ENCODE measurements around the gene NAGPA. TPM values are rescaled to one million over a fixed set of nuclear protein-coding genes. Genes with fewer than 3 reads are reported as not detected.
A peak's percentile ranks its signal among the peaks of the same experiment; 100 is the strongest.

The NAGPA gene
- total RNA-seq, 1 donor from 2014 or later: 11.6 TPM

DNA sequence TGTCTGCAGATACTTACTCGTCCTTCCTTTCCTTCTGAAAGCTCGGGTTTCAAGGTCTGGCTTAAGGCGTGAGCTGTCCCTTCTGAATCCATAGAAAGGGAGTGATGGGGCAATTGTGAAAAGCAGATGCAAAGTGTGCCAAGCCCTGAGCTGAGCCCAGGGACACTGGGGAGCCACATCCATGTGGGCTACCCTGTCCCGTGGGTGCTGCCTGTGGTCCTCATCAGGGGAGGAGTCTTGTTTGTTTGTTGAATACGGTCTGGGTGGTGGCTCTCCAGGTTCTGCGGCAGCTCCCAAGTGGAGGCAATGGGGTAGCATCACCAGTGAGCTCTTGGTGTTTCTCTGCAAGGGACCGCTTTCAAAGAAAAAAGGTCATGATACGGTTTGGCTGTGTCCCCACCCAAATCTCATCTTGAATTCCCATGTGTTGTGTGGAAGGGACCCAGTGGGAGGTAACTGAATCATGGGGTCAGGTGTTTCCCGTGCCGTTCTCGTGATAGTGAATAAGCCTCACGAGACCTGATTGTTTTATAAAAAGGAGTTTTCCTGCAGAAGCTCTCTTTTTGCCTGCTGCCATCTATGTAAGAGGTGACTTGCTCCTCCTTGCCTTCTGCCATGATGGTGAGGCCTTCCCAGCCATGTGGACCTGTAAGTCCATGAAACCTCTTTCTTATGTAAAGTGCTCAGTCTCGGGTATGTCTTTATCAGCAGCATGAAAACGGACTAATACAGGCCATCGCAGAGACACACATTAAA lies 36.9 kb upstream of the NAGPA start:
- H3K9me3 Mint-ChIP-seq: no peaks in the 10 kb centered on the region
- H3K4me1 Mint-ChIP-seq (ENCODE audit: low read depth): peaks cover 24% of the 10 kb centered on the region
- H3K27ac Mint-ChIP-seq: peak overlapping the region; percentile 97
- H3K4me3 Mint-ChIP-seq: peak overlapping the region; percentile 93
- no peak for DNase-seq (ENCODE audit: low spot score)
- H3K36me3 Mint-ChIP-seq (ENCODE audit: low read depth): peaks cover 4% of the 10 kb centered on the region
- intact Hi-C loops (cut with micrococcal nuclease): loop anchor here (1.0 to 5.0 kb wide), 6 partner anchors 22 to 303 kb away; partner anchors contain the start of genes EEF2KMT, GLYR1, ROGDI and UBN1
- H3K27me3 Mint-ChIP-seq (ENCODE audit: insufficient read depth): peaks cover 6% of the 10 kb centered on the region

DNA sequence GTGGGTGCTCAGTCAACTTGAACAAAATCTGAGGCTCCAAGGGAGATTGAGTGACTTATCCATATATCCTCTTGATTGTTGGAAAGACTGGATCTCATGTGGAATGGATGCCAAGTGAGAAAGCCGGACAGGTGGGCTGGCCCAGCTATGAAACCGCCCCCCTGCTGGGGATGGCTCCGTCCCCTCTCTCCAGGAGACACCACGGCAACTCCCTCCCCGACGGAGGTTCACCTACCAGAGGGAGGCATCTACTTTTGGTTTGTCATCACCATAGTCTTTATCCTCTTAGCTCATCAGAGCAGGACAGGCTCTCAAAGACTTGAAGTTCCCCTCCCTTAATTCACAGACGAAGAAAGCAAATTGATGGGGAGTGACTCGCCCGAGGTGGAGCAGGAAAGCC lies 36.1 kb upstream of the NAGPA start:
- Mint-ChIP-seq H3K9me3 (no peaks in the 10 kb centered on the region), H3K4me3 (peak overlapping the region; percentile 22), H3K4me1 (ENCODE audit: low read depth) (peaks cover 24% of the 10 kb centered on the region), H3K27ac (no peak overlapping the region), H3K27me3 (ENCODE audit: insufficient read depth) (peaks cover 6% of the 10 kb centered on the region), H3K36me3 (ENCODE audit: low read depth) (peaks cover 4% of the 10 kb centered on the region)
- DNase-seq (ENCODE audit: low spot score): no peak
- intact Hi-C loops (cut with micrococcal nuclease): loop anchor here (2.0 to 5.0 kb wide), 3 partner anchors 223 to 303 kb away; partner anchors contain the start of genes GLYR1, ROGDI, UBN1 and ZNF500

GRCh38 chr16:5069048-5069447 lies 35.3 kb upstream of the NAGPA start:
- Mint-ChIP-seq H3K4me1 (ENCODE audit: low read depth) (peaks cover 24% of the 10 kb centered on the region), H3K27ac (no peak overlapping the region), H3K27me3 (ENCODE audit: insufficient read depth) (peaks cover 6% of the 10 kb centered on the region), H3K9me3 (no peaks in the 10 kb centered on the region), H3K36me3 (ENCODE audit: low read depth) (peaks cover 2% of the 10 kb centered on the region), H3K4me3 (no peak overlapping the region)
- intact Hi-C loops (cut with micrococcal nuclease): no loop called here
- no peak for DNase-seq (ENCODE audit: low spot score)

GRCh38 chr16:5066511-5066910 lies 32.8 kb upstream of the NAGPA start:
- no peaks in the 10 kb centered on the region for H3K36me3 Mint-ChIP-seq (ENCODE audit: low read depth)
- H3K4me3 Mint-ChIP-seq: no peak overlapping the region
- intact Hi-C loops (cut with micrococcal nuclease): no loop called here
- H3K27me3 Mint-ChIP-seq (ENCODE audit: insufficient read depth): peaks cover 6% of the 10 kb centered on the region
- no peak for DNase-seq (ENCODE audit: low spot score)
- no peaks in the 10 kb centered on the region for H3K9me3 Mint-ChIP-seq
- peaks cover 8% of the 10 kb centered on the region for H3K4me1 Mint-ChIP-seq (ENCODE audit: low read depth)
- H3K27ac Mint-ChIP-seq: no peak overlapping the region

GRCh38 chr16:5065813-5066212 lies 32.1 kb upstream of the NAGPA start, which contains the start of gene C16orf89:
Gene C16orf89, minus strand, starts transcription at chr16:5065956. Its CDS starts 48 bp downstream, at chr16:5065908.
- no peaks in the 10 kb centered on the region for H3K9me3 Mint-ChIP-seq
- no peak within 1 kb of the TSS for H3K4me3 Mint-ChIP-seq
- no peak for DNase-seq (ENCODE audit: low spot score)
- intact Hi-C loops (cut with micrococcal nuclease): no loop called here
- no peak within 1 kb of the TSS for H3K27ac Mint-ChIP-seq
- H3K4me1 Mint-ChIP-seq (ENCODE audit: low read depth): peaks cover under 1% of the 10 kb centered on the region
- H3K27me3 Mint-ChIP-seq (ENCODE audit: insufficient read depth): peaks cover 4% of the 10 kb centered on the region
- H3K36me3 Mint-ChIP-seq (ENCODE audit: low read depth): no peaks in the 10 kb centered on the region

DNA sequence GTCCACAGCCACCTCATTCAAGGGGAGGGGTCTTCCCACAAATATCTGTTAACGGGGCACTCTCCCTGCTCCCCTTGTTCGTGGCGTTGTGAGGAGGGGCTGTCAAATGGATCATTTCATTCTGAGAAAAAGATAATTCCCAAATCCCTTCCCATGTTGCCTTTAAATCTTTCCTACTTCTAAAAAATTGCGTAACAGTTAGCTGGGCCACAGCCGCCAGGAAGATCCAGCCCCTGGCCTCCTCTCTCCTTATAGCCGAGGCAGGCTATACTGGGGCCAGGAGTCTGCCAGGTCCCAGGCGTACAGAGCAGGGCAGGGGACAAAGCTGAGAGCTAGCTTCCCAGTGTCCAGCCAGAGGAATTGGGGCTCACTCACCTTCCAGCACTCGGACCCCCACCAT lies 31.6 kb upstream of the NAGPA start:
- no peaks in the 10 kb centered on the region for H3K4me1 Mint-ChIP-seq (ENCODE audit: low read depth)
- DNase-seq (ENCODE audit: low spot score): no peak
- no peak overlapping the region for H3K4me3 Mint-ChIP-seq
- intact Hi-C loops (cut with micrococcal nuclease): no loop called here
- H3K36me3 Mint-ChIP-seq (ENCODE audit: low read depth): no peaks in the 10 kb centered on the region
- H3K27ac Mint-ChIP-seq: no peak overlapping the region
- H3K9me3 Mint-ChIP-seq: no peaks in the 10 kb centered on the region
- H3K27me3 Mint-ChIP-seq (ENCODE audit: insufficient read depth): peaks cover 4% of the 10 kb centered on the region

GRCh38 chr16:5064915-5065314 lies 31.2 kb upstream of the NAGPA start:
- intact Hi-C loops (cut with micrococcal nuclease): no loop called here
- H3K36me3 Mint-ChIP-seq (ENCODE audit: low read depth): no peaks in the 10 kb centered on the region
- DNase-seq (ENCODE audit: low spot score): no peak
- no peaks in the 10 kb centered on the region for H3K9me3 Mint-ChIP-seq
- no peak overlapping the region for H3K27ac Mint-ChIP-seq
- no peak overlapping the region for H3K4me3 Mint-ChIP-seq
- no peaks in the 10 kb centered on the region for H3K4me1 Mint-ChIP-seq (ENCODE audit: low read depth)
- peaks cover 4% of the 10 kb centered on the region for H3K27me3 Mint-ChIP-seq (ENCODE audit: insufficient read depth)

DNA sequence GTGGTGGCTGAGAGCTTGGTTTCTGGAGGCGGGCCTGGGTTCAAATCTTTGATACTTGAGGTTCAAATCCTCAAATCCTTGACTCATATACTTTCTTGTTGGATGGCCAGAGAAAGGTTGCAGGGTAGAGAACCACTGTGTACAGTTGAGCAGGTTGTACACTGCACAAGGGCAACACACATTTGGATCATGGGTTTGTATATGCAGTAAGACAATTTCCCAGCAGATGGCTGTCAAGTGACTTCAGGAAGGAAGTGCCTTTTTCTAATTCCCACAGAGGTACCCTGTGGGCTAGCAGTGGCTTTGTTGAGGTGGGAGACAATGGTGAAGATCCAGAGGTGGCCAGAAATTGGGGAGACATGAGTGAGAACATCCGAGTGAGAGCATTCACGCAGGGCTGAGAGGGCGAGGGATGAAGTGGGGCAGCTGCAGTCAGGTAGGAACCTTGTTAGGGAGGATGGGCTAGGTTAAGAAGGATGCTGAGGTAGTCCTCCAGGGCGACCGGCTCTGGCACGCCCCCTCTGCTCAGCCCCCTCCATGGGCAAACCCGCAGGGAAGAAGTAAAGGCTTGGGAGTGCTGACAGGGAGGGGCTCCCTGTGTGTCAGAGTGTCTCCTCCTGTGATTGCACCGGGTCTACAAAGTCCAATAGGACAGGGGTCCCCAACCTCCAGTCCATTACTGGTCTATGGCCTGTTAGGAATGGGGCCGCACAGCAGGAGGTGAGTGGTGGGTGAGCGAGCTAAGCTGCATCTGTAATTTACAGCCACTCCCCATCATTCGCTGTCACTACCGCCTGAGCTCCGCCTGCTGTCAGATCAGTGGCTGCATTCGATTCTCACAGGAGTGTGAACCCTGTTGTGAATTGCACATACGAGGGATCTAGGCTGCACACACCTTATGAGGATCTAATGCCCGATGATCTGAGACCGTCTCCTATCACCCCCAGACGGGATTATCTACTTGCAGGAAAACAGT lies 29.3 kb upstream of the NAGPA start:
- DNase-seq (ENCODE audit: low spot score): no peak
- peaks cover 2% of the 10 kb centered on the region for H3K27me3 Mint-ChIP-seq (ENCODE audit: insufficient read depth)
- H3K27ac Mint-ChIP-seq: no peak overlapping the region
- intact Hi-C loops (cut with micrococcal nuclease): no loop called here
- no peaks in the 10 kb centered on the region for H3K9me3 Mint-ChIP-seq
- no peaks in the 10 kb centered on the region for H3K4me1 Mint-ChIP-seq (ENCODE audit: low read depth)
- no peak overlapping the region for H3K4me3 Mint-ChIP-seq
- H3K36me3 Mint-ChIP-seq (ENCODE audit: low read depth): no peaks in the 10 kb centered on the region

GRCh38 chr16:5062051-5062450 lies 28.3 kb upstream of the NAGPA start:
- Mint-ChIP-seq H3K27ac (no peak overlapping the region), H3K9me3 (no peaks in the 10 kb centered on the region), H3K27me3 (ENCODE audit: insufficient read depth) (peaks cover under 1% of the 10 kb centered on the region), H3K4me3 (no peak overlapping the region), H3K36me3 (ENCODE audit: low read depth) (no peaks in the 10 kb centered on the region), H3K4me1 (ENCODE audit: low read depth) (no peaks in the 10 kb centered on the region)
- intact Hi-C loops (cut with micrococcal nuclease): no loop called here
- DNase-seq (ENCODE audit: low spot score): no peak

GRCh38 chr16:5060073-5060641 lies 26.4 kb upstream of the NAGPA start:
- Mint-ChIP-seq H3K4me3 (no peak overlapping the region), H3K27me3 (ENCODE audit: insufficient read depth) (no peaks in the 10 kb centered on the region), H3K36me3 (ENCODE audit: low read depth) (no peaks in the 10 kb centered on the region), H3K4me1 (ENCODE audit: low read depth) (no peaks in the 10 kb centered on the region), H3K27ac (no peak overlapping the region), H3K9me3 (no peaks in the 10 kb centered on the region)
- intact Hi-C loops (cut with micrococcal nuclease): no loop called here
- DNase-seq (ENCODE audit: low spot score): no peak

GRCh38 chr16:5059386-5060072 lies 25.8 kb upstream of the NAGPA start:
- Mint-ChIP-seq H3K4me1 (ENCODE audit: low read depth) (no peaks in the 10 kb centered on the region), H3K36me3 (ENCODE audit: low read depth) (no peaks in the 10 kb centered on the region), H3K27me3 (ENCODE audit: insufficient read depth) (no peaks in the 10 kb centered on the region), H3K27ac (no peak overlapping the region), H3K9me3 (no peaks in the 10 kb centered on the region), H3K4me3 (no peak overlapping the region)
- no peak for DNase-seq (ENCODE audit: low spot score)
- intact Hi-C loops (cut with micrococcal nuclease): no loop called here

GRCh38 chr16:5058476-5058875 lies 24.7 kb upstream of the NAGPA start:
- intact Hi-C loops (cut with micrococcal nuclease): no loop called here
- H3K9me3 Mint-ChIP-seq: no peaks in the 10 kb centered on the region
- no peaks in the 10 kb centered on the region for H3K4me1 Mint-ChIP-seq (ENCODE audit: low read depth)
- no peak overlapping the region for H3K27ac Mint-ChIP-seq
- H3K36me3 Mint-ChIP-seq (ENCODE audit: low read depth): no peaks in the 10 kb centered on the region
- DNase-seq (ENCODE audit: low spot score): no peak
- no peaks in the 10 kb centered on the region for H3K27me3 Mint-ChIP-seq (ENCODE audit: insufficient read depth)
- no peak overlapping the region for H3K4me3 Mint-ChIP-seq

All from activated T-helper 1 cell treated with anti-CD3 and anti-CD28 coated beads, Interleukin-12 subunit alpha, Interleukin-12 subunit beta, Interleukin-2, Interleukin-4 antibody, amounts not matched to agents 30 ng/mL and 10 ng/mL and 1 ng/mL, durations not matched to agents 14 hours and 24 hours and 36 hours (primary cell).